ENCODE data around the gene ANKRD33. TPM values are rescaled to one million over a fixed set of nuclear protein-coding genes. Genes with fewer than 3 reads are reported as not detected.

Gene ANKRD33
- total RNA-seq, 1 experiment from 2014 or later: not detected

GRCh38 chr12:51889216-51890132, 1.6 kb downstream of the ANKRD33 start:
- H3K36me3 Mint-ChIP-seq (ENCODE audit: insufficient read depth, unreplicated experiment): no peaks in the 10 kb centered on the region
- no peak overlapping the region for H3K4me3 ChIP-seq (ENCODE audit: low read depth, low read length)
- H3K4me3 Mint-ChIP-seq (ENCODE audit: unreplicated experiment): no peak overlapping the region
- peaks cover 11% of the 10 kb centered on the region; the same call in 1 of the 2 replicates for H3K4me1 ChIP-seq
- no TSS peak for BruUV-seq (replicated peaks)
- POLR2A ChIA-PET: interaction anchor here (0.5 kb wide), 1 partner anchor 518 kb away, joined by 3 read pairs; no protein-coding TSS in a partner anchor
- DNase-seq: peak in 1 of 2 experiments; percentile 32
- H3K27me3 Mint-ChIP-seq (ENCODE audit: insufficient read depth, unreplicated experiment): no peaks in the 10 kb centered on the region
- H3K4me1 Mint-ChIP-seq (ENCODE audit: low read depth, unreplicated experiment): peaks cover 4% of the 10 kb centered on the region
- no peaks in the 10 kb centered on the region for H3K36me3 ChIP-seq (ENCODE audit: control insufficient read depth, insufficient read depth, low read length)
- no peak overlapping the region for H3K27ac Mint-ChIP-seq (ENCODE audit: unreplicated experiment)
- H3K9me3 Mint-ChIP-seq (ENCODE audit: unreplicated experiment): peaks cover 9% of the 10 kb centered on the region
- no peaks in the 10 kb centered on the region for H3K27me3 ChIP-seq (replicated peaks; ENCODE audit: control insufficient read depth, insufficient read depth, low read length)
- TF ChIP-seq, protein P1, sequence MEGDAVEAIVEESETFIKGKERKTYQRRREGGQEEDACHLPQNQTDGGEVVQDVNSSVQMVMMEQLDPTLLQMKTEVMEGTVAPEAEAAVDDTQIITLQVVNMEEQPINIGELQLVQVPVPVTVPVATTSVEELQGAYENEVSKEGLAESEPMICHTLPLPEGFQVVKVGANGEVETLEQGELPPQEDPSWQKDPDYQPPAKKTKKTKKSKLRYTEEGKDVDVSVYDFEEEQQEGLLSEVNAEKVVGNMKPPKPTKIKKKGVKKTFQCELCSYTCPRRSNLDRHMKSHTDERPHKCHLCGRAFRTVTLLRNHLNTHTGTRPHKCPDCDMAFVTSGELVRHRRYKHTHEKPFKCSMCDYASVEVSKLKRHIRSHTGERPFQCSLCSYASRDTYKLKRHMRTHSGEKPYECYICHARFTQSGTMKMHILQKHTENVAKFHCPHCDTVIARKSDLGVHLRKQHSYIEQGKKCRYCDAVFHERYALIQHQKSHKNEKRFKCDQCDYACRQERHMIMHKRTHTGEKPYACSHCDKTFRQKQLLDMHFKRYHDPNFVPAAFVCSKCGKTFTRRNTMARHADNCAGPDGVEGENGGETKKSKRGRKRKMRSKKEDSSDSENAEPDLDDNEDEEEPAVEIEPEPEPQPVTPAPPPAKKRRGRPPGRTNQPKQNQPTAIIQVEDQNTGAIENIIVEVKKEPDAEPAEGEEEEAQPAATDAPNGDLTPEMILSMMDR (IDR thresholded peaks at IDR 0.05; ENCODE audit: insufficient read depth in 1 of 2, low read depth in 1 of 2, low read length in 1 of 2, severe bottlenecking in 1 of 2, unreplicated experiment in 1 of 2): peak; percentile 48 to 52
- intact Hi-C loops (cut with micrococcal nuclease; ENCODE audit: unreplicated experiment): no loop called here
- peaks cover 7% of the 10 kb centered on the region; the same call in 1 of the 2 replicates for H3K9me3 ChIP-seq
- CTCF ChIA-PET: interaction anchor here (0.9 to 2.2 kb wide), 5 partner anchors 12 to 134 kb away, joined by 3 to 8 read pairs (median 3); no protein-coding TSS in a partner anchor

DNA sequence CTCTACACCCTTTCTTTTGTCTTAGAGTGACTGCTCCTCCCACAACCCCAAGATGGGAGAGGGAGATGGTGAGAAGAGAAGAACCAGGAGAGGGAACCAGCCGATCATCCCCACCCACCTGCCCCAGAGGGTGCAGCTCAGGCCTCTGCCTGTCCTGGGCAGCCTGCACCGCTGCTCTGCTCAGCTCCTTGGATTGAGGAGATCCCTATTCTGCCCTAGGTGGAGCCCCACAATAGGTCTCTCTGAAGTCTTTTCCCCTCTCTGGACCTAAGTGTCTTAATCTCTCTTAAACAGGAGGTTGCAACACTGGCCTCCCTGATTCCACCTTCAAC, 2.2 kb downstream of the ANKRD33 start:
- no peak overlapping the region for H3K4me3 ChIP-seq (ENCODE audit: low read depth, low read length)
- TF ChIP-seq, protein P1 (IDR thresholded peaks at IDR 0.05; ENCODE audit: insufficient read depth in 1 of 2, low read depth in 1 of 2, low read length in 1 of 2, severe bottlenecking in 1 of 2, unreplicated experiment in 1 of 2): no peak
- BruUV-seq (replicated peaks): no TSS peak
- DNase-seq: no peak
- H3K36me3 ChIP-seq (ENCODE audit: control insufficient read depth, insufficient read depth, low read length): no peaks in the 10 kb centered on the region
- H3K4me1 Mint-ChIP-seq (ENCODE audit: low read depth, unreplicated experiment): peaks cover 3% of the 10 kb centered on the region
- CTCF ChIA-PET: interaction anchor here (0.9 to 2.2 kb wide), 3 partner anchors 87 to 133 kb away, joined by 3 to 8 read pairs (median 8); no protein-coding TSS in a partner anchor
- H3K27ac Mint-ChIP-seq (ENCODE audit: unreplicated experiment): no peak overlapping the region
- H3K27me3 ChIP-seq (replicated peaks; ENCODE audit: control insufficient read depth, insufficient read depth, low read length): no peaks in the 10 kb centered on the region
- peaks cover 3% of the 10 kb centered on the region for H3K9me3 Mint-ChIP-seq (ENCODE audit: unreplicated experiment)
- no peak overlapping the region for H3K4me3 Mint-ChIP-seq (ENCODE audit: unreplicated experiment)
- POLR2A ChIA-PET: no interaction called here
- H3K4me1 ChIP-seq: peaks cover 11% of the 10 kb centered on the region; the same call in 1 of the 2 replicates
- peaks cover 6% of the 10 kb centered on the region; the same call in 1 of the 2 replicates for H3K9me3 ChIP-seq
- H3K36me3 Mint-ChIP-seq (ENCODE audit: insufficient read depth, unreplicated experiment): no peaks in the 10 kb centered on the region
- intact Hi-C loops (cut with micrococcal nuclease; ENCODE audit: unreplicated experiment): no loop called here
- no peaks in the 10 kb centered on the region for H3K27me3 Mint-ChIP-seq (ENCODE audit: insufficient read depth, unreplicated experiment)

- Mint-ChIP-seq H3K27ac (ENCODE audit: unreplicated experiment) (no peak overlapping the region), H3K27me3 (ENCODE audit: insufficient read depth, unreplicated experiment) (no peaks in the 10 kb centered on the region), H3K36me3 (ENCODE audit: insufficient read depth, unreplicated experiment) (no peaks in the 10 kb centered on the region), H3K4me1 (ENCODE audit: low read depth, unreplicated experiment) (peaks cover 7% of the 10 kb centered on the region), H3K4me3 (ENCODE audit: unreplicated experiment) (no peak overlapping the region), H3K9me3 (ENCODE audit: unreplicated experiment) (no peaks in the 10 kb centered on the region)
- DNase-seq: peak in 1 of 2 experiments; percentile 32
- ChIA-PET CTCF (interaction anchor here (0.6 kb wide), 1 partner anchor 135 kb away, joined by 3 read pairs; no protein-coding TSS in a partner anchor), POLR2A (interaction anchor here (0.6 kb wide), 1 partner anchor 135 kb away, joined by 3 read pairs; no protein-coding TSS in a partner anchor)
- intact Hi-C loops (cut with micrococcal nuclease; ENCODE audit: unreplicated experiment): no loop called here
- Histone ChIP-seq H3K36me3 (ENCODE audit: control insufficient read depth, insufficient read depth, low read length) (no peaks in the 10 kb centered on the region), H3K27me3 (replicated peaks; ENCODE audit: control insufficient read depth, insufficient read depth, low read length) (no peaks in the 10 kb centered on the region), H3K4me1 (peaks cover 13% of the 10 kb centered on the region; the same call in 1 of the 2 replicates), H3K9me3 (peaks cover under 1% of the 10 kb centered on the region; the same call in 1 of the 2 replicates), H3K4me3 (ENCODE audit: low read depth, low read length) (no peak overlapping the region)
- no TSS peak for BruUV-seq (replicated peaks)
- TF ChIP-seq, protein P1 (IDR thresholded peaks at IDR 0.05; ENCODE audit: insufficient read depth in 1 of 2, low read depth in 1 of 2, low read length in 1 of 2, severe bottlenecking in 1 of 2, unreplicated experiment in 1 of 2): no peak
Measured at GRCh38 chr12:51890511-51891171, 2.7 kb downstream of the ANKRD33 start.

All from Caco-2 (cell line).